ENCODE measurements around the gene USP47. TPM values are rescaled to one million over a fixed set of nuclear protein-coding genes. Genes with fewer than 3 reads are reported as not detected.
A peak's percentile ranks its signal among the peaks of the same experiment; 100 is the strongest.

USP47 gene
- total and polyA plus RNA-seq, 2 of the 13 experiments (the other 11 are each of a cell fraction or from before 2014, with no cell fraction given), result 12.2 to 52.7 TPM

DNA sequence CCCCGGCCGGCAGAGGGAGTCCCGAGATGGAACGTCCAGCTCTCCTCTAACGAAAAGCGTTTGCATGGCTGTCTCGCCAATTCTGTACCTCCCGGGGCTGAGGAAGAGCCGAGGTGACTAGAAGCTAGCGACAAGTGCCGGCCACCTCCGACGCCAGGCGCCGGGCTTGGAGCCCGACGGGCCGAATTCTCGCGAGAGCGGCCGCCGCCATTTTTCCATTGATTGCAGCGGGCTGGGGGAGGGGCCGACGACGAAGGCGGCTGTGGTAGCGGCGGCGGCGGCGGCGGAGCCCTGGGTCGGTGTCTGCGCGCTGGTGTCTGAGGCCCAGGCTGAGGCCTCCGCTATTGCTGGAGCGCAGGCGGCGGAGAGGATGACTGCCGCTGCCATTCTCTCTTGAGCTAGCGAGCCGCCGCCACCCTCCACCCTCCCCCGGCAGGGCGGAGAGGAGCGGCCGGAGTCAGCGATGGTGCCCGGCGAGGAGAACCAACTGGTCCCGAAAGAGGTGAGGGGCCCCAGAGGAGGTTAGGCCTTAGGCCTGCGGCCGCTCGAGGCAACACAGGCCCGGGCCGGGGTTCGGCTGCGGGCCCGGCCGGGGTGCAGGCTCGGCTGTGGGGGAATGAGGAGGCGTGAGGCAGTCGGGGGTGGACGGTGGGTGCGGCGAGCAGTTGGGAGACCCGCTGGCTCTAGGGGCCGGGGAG, at the start of gene USP47 (continued):
- no peak for TF ChIP-seq ETV5 (CRISPR knock-in tag; IDR thresholded peaks at IDR 0.05; ENCODE audit: borderline replicate concordance)
- TF ChIP-seq ZNF296 (CRISPR knock-in tag; conservative IDR thresholded peaks at IDR 0.05), result no peak; the same call in 1 of the 2 replicates
- no peak for TF ChIP-seq ZNF256 (CRISPR knock-in tag; conservative IDR thresholded peaks at IDR 0.05)
- no peak for TF ChIP-seq ZSCAN20 (CRISPR knock-in tag; IDR thresholded peaks at IDR 0.05; ENCODE audit: borderline replicate concordance)
- TF ChIP-seq, protein P1, sequence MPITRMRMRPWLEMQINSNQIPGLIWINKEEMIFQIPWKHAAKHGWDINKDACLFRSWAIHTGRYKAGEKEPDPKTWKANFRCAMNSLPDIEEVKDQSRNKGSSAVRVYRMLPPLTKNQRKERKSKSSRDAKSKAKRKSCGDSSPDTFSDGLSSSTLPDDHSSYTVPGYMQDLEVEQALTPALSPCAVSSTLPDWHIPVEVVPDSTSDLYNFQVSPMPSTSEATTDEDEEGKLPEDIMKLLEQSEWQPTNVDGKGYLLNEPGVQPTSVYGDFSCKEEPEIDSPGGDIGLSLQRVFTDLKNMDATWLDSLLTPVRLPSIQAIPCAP (CRISPR knock-in tag; IDR thresholded peaks at IDR 0.05; ENCODE audit: low read depth), result no peak
- no peak for TF ChIP-seq CEBPZ (IDR thresholded peaks at IDR 0.05; ENCODE audit: low read length)
- TF ChIP-seq, protein P2, sequence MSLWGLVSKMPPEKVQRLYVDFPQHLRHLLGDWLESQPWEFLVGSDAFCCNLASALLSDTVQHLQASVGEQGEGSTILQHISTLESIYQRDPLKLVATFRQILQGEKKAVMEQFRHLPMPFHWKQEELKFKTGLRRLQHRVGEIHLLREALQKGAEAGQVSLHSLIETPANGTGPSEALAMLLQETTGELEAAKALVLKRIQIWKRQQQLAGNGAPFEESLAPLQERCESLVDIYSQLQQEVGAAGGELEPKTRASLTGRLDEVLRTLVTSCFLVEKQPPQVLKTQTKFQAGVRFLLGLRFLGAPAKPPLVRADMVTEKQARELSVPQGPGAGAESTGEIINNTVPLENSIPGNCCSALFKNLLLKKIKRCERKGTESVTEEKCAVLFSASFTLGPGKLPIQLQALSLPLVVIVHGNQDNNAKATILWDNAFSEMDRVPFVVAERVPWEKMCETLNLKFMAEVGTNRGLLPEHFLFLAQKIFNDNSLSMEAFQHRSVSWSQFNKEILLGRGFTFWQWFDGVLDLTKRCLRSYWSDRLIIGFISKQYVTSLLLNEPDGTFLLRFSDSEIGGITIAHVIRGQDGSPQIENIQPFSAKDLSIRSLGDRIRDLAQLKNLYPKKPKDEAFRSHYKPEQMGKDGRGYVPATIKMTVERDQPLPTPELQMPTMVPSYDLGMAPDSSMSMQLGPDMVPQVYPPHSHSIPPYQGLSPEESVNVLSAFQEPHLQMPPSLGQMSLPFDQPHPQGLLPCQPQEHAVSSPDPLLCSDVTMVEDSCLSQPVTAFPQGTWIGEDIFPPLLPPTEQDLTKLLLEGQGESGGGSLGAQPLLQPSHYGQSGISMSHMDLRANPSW (CRISPR knock-in tag; IDR thresholded peaks at IDR 0.05; ENCODE audit: borderline replicate concordance), result no peak
- TF ChIP-seq ERF (CRISPR knock-in tag; IDR thresholded peaks at IDR 0.05), result peak; percentile 75; the same call in 1 of the 2 replicates
- TF ChIP-seq, protein P3, sequence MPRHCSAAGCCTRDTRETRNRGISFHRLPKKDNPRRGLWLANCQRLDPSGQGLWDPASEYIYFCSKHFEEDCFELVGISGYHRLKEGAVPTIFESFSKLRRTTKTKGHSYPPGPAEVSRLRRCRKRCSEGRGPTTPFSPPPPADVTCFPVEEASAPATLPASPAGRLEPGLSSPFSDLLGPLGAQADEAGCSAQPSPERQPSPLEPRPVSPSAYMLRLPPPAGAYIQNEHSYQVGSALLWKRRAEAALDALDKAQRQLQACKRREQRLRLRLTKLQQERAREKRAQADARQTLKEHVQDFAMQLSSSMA (CRISPR knock-in tag; IDR thresholded peaks at IDR 0.05), result no peak; the same call in 1 of the 2 replicates
- TF ChIP-seq ZNF784 (CRISPR knock-in tag; IDR thresholded peaks at IDR 0.05; ENCODE audit: borderline replicate concordance), result no peak
- peak; percentile 48 for TF ChIP-seq ZFP90 (CRISPR knock-in tag; IDR thresholded peaks at IDR 0.05; ENCODE audit: borderline replicate concordance)
- TF ChIP-seq NFKB2 (CRISPR knock-in tag; IDR thresholded peaks at IDR 0.05; ENCODE audit: borderline replicate concordance), result peak; percentile 59; the same call in 1 of the 2 replicates
- TF ChIP-seq BCL6 (CRISPR knock-in tag; IDR thresholded peaks at IDR 0.05), result peak; percentile 36
- peak; percentile 93 for TF ChIP-seq YEATS2 (CRISPR knock-in tag; IDR thresholded peaks at IDR 0.05; ENCODE audit: borderline replicate concordance)
- peak; percentile 48; the same call in 1 of the 2 replicates for TF ChIP-seq KLF13 (CRISPR knock-in tag; IDR thresholded peaks at IDR 0.05)
- TF ChIP-seq SP5 (CRISPR knock-in tag; IDR thresholded peaks at IDR 0.05; ENCODE audit: borderline replicate concordance, low read depth), result peak; percentile 41; the same call in 1 of the 2 replicates
- peak; percentile 47; the same call in 1 of the 2 replicates for TF ChIP-seq ISL2 (CRISPR knock-in tag; IDR thresholded peaks at IDR 0.05)
- no peak for TF ChIP-seq PCBP2 (optimal IDR thresholded peaks at IDR 0.05; ENCODE audit: low read depth, low read length, poor library complexity, severe bottlenecking)
- TF ChIP-seq ZNF354B (CRISPR knock-in tag; IDR thresholded peaks at IDR 0.05), result no peak
- peak; percentile 77 for TF ChIP-seq DR1 (CRISPR knock-in tag; IDR thresholded peaks at IDR 0.05)
- TF ChIP-seq JUNB (CRISPR knock-in tag; IDR thresholded peaks at IDR 0.05; ENCODE audit: borderline replicate concordance), result no peak
